Activated naive CD4-positive, alpha-beta T cell treated with anti-CD3 and anti-CD28 coated beads for 36 hours (primary cell): ENCODE measurements around the gene TMEM140. TPM values are rescaled to one million over a fixed set of nuclear protein-coding genes. Genes with fewer than 3 reads are reported as not detected.
"Not testable (repeated sequence)": the region's sequence is repeated elsewhere in the genome, so short reads cannot be mapped to it uniquely, and the experiment has no call there.

Experiments
- CTCF ChIA-PET: fragments of 350-600 bp; sonication (Branson Sonifier 250); formaldehyde crosslinking; loops from one replicate; lab custom pipeline; 2021; ENCODE audit warnings: antibody characterized with exemption; lab: Charles Lee
- DNase-seq: peaks from one replicate; pipeline ENCODE4 v3.0.0-alpha.2; 2020
- H3K27ac Mint-ChIP-seq: one replicate; pipeline ENCODE4 v1.8.0; 2021; ENCODE audit warnings: mild to moderate bottlenecking, mixed read lengths
- H3K27me3 Mint-ChIP-seq: one replicate; pipeline ENCODE4 v1.8.0; 2021; ENCODE audit warnings: low read depth, mixed read lengths
- H3K36me3 Mint-ChIP-seq: one replicate; pipeline ENCODE4 v1.8.0; 2021; ENCODE audit warnings: low read depth, mixed read lengths
- H3K4me1 Mint-ChIP-seq: one replicate; pipeline ENCODE4 v1.8.0; 2021; ENCODE audit warnings: low read depth, mixed read lengths
- H3K4me3 Mint-ChIP-seq: one replicate; pipeline ENCODE4 v1.8.0; 2021; ENCODE audit warnings: mild to moderate bottlenecking, moderate library complexity, mixed read lengths
- H3K9me3 Mint-ChIP-seq: one replicate; pipeline ENCODE4 v1.8.0; 2021; ENCODE audit warnings: mixed read lengths
- intact Hi-C: fragments of 100-400 bp; cut with micrococcal nuclease; formaldehyde crosslinking; loops from one replicate; pipeline ENCODE4 v1.15.1; 2023
- total RNA-seq, 2 experiments: library from RNA; stranded (reverse); gene quantifications; one replicate each; pipeline ENCODE4 v1.2.3, GENCODE V29; 2021

TMEM140 gene
- total RNA-seq, result 1 to 10 TPM; 8.1 to 9.2 TPM

GRCh38 chr7:135147899-135148721 is at the start of gene TMEM140:
Gene TMEM140 (plus strand): TSS chr7:135148072. CDS start chr7:135164442, 16,370 bp downstream.
- peak; percentile 72 for DNase-seq
- Mint-ChIP-seq H3K4me1 (peaks cover 49% of the 10 kb centered on the region), H3K4me3 (peak within 1 kb of the TSS; percentile 81), H3K36me3 (peaks cover 23% of the 10 kb centered on the region), H3K27me3 (no peaks in the 10 kb centered on the region), H3K27ac (peak within 1 kb of the TSS; percentile 91), H3K9me3 (peaks cover 4% of the 10 kb centered on the region)
- intact Hi-C loops, result loop anchor here (1.0 to 5.0 kb wide), 15 partner anchors 12 to 884 kb away; partner anchors contain the start of genes AGBL3, AKR1B1, BPGM and CNOT4
- CTCF ChIA-PET, result interaction anchor here (0.6 to 9.8 kb wide), 4 partner anchors 11 to 500 kb away, joined by 4 to 61 read pairs (median 14); partner anchors contain the start of gene CYREN

GRCh38 chr7:135098391-135098790 is 49.5 kb upstream of the TMEM140 start:
- no peaks in the 10 kb centered on the region for H3K27me3 Mint-ChIP-seq
- no peak for DNase-seq
- H3K9me3 Mint-ChIP-seq, result no peaks in the 10 kb centered on the region
- peaks cover 4% of the 10 kb centered on the region for H3K36me3 Mint-ChIP-seq
- no peak overlapping the region for H3K4me3 Mint-ChIP-seq
- CTCF ChIA-PET, result no interaction called here
- H3K4me1 Mint-ChIP-seq, result no peaks in the 10 kb centered on the region
- intact Hi-C loops, result no loop called here
- no peak overlapping the region for H3K27ac Mint-ChIP-seq

GRCh38 chr7:135100856-135101255 is 47.0 kb upstream of the TMEM140 start:
- Mint-ChIP-seq H3K27me3 (no peaks in the 10 kb centered on the region), H3K4me3 (no peak overlapping the region), H3K36me3 (peaks cover 2% of the 10 kb centered on the region), H3K9me3 (peaks cover 3% of the 10 kb centered on the region), H3K4me1 (no peaks in the 10 kb centered on the region), H3K27ac (no peak overlapping the region)
- intact Hi-C loops, result no loop called here
- CTCF ChIA-PET, result no interaction called here
- no peak for DNase-seq

GRCh38 chr7:135102372-135102771 is 45.5 kb upstream of the TMEM140 start:
- Mint-ChIP-seq H3K36me3 (peaks cover 2% of the 10 kb centered on the region), H3K27me3 (no peaks in the 10 kb centered on the region), H3K4me1 (no peaks in the 10 kb centered on the region), H3K27ac (no peak overlapping the region), H3K9me3 (peaks cover 3% of the 10 kb centered on the region), H3K4me3 (no peak overlapping the region)
- CTCF ChIA-PET, result no interaction called here
- DNase-seq, result no peak
- intact Hi-C loops, result no loop called here

GRCh38 chr7:135109562-135109961 is 38.3 kb upstream of the TMEM140 start:
- H3K4me1 Mint-ChIP-seq, result no peaks in the 10 kb centered on the region
- H3K9me3 Mint-ChIP-seq, result no peaks in the 10 kb centered on the region
- intact Hi-C loops, result no loop called here
- no peak for DNase-seq
- H3K27me3 Mint-ChIP-seq, result no peaks in the 10 kb centered on the region
- H3K36me3 Mint-ChIP-seq, result peaks cover 5% of the 10 kb centered on the region
- CTCF ChIA-PET, result interaction anchor here (0.6 kb wide), 1 partner anchor 46 kb away, joined by 4 read pairs; no protein-coding TSS in a partner anchor
- no peak overlapping the region for H3K27ac Mint-ChIP-seq
- no peak overlapping the region for H3K4me3 Mint-ChIP-seq

GRCh38 chr7:135109976-135110375 is 37.9 kb upstream of the TMEM140 start:
- no peaks in the 10 kb centered on the region for H3K27me3 Mint-ChIP-seq
- no peak for DNase-seq
- no peaks in the 10 kb centered on the region for H3K9me3 Mint-ChIP-seq
- intact Hi-C loops, result no loop called here
- no peaks in the 10 kb centered on the region for H3K4me1 Mint-ChIP-seq
- CTCF ChIA-PET, result interaction anchor here (0.6 kb wide), 1 partner anchor 46 kb away, joined by 4 read pairs; no protein-coding TSS in a partner anchor
- peaks cover 5% of the 10 kb centered on the region for H3K36me3 Mint-ChIP-seq
- H3K4me3 Mint-ChIP-seq, result no peak overlapping the region
- H3K27ac Mint-ChIP-seq, result no peak overlapping the region

- H3K27ac Mint-ChIP-seq, result no peak overlapping the region
- H3K4me1 Mint-ChIP-seq, result no peaks in the 10 kb centered on the region
- H3K36me3 Mint-ChIP-seq, result peaks cover 5% of the 10 kb centered on the region
- DNase-seq, result no peak
- H3K9me3 Mint-ChIP-seq, result no peaks in the 10 kb centered on the region
- no peak overlapping the region for H3K4me3 Mint-ChIP-seq
- CTCF ChIA-PET, result no interaction called here
- intact Hi-C loops, result no loop called here
- no peaks in the 10 kb centered on the region for H3K27me3 Mint-ChIP-seq
Observed at GRCh38 chr7:135111379-135111778, 36.5 kb upstream of the TMEM140 start.

- Mint-ChIP-seq H3K27me3 (no peaks in the 10 kb centered on the region), H3K36me3 (peaks cover 9% of the 10 kb centered on the region), H3K4me1 (no peaks in the 10 kb centered on the region), H3K9me3 (peaks cover 2% of the 10 kb centered on the region), H3K27ac (no peak overlapping the region), H3K4me3 (no peak overlapping the region)
- DNase-seq, result no peak
- CTCF ChIA-PET, result no interaction called here
- intact Hi-C loops, result no loop called here
Observed at GRCh38 chr7:135114622-135115021, 33.2 kb upstream of the TMEM140 start.

GRCh38 chr7:135117096-135117495 is 30.8 kb upstream of the TMEM140 start:
- intact Hi-C loops, result no loop called here
- H3K36me3 Mint-ChIP-seq, result peaks cover 18% of the 10 kb centered on the region
- H3K9me3 Mint-ChIP-seq, result peaks cover 6% of the 10 kb centered on the region
- no peak overlapping the region for H3K27ac Mint-ChIP-seq
- CTCF ChIA-PET, result no interaction called here
- H3K4me3 Mint-ChIP-seq, result no peak overlapping the region
- no peak for DNase-seq
- H3K27me3 Mint-ChIP-seq, result no peaks in the 10 kb centered on the region
- no peaks in the 10 kb centered on the region for H3K4me1 Mint-ChIP-seq

GRCh38 chr7:135121868-135122267 is 26.0 kb upstream of the TMEM140 start:
- H3K27me3 Mint-ChIP-seq, result no peaks in the 10 kb centered on the region
- CTCF ChIA-PET, result no interaction called here
- H3K36me3 Mint-ChIP-seq, result peaks cover 26% of the 10 kb centered on the region
- H3K4me1 Mint-ChIP-seq, result no peaks in the 10 kb centered on the region
- peaks cover 17% of the 10 kb centered on the region for H3K9me3 Mint-ChIP-seq
- no peak for DNase-seq
- no peak overlapping the region for H3K4me3 Mint-ChIP-seq
- H3K27ac Mint-ChIP-seq, result no peak overlapping the region
- intact Hi-C loops, result no loop called here

GRCh38 chr7:135124631-135125030 is 23.2 kb upstream of the TMEM140 start:
- Mint-ChIP-seq H3K36me3 (peaks cover 17% of the 10 kb centered on the region), H3K9me3 (peaks cover 14% of the 10 kb centered on the region)
- CTCF ChIA-PET, result interaction anchor here (0.6 to 0.7 kb wide), 2 partner anchors 10 to 17 kb away, joined by 3 to 5 read pairs; no protein-coding TSS in a partner anchor
- H3K27ac Mint-ChIP-seq, H3K4me3 Mint-ChIP-seq, intact Hi-C loops, DNase-seq, H3K27me3 Mint-ChIP-seq, H3K4me1 Mint-ChIP-seq: not testable (repeated sequence)

- Mint-ChIP-seq H3K9me3 (peaks cover 9% of the 10 kb centered on the region), H3K4me1 (no peaks in the 10 kb centered on the region), H3K27me3 (no peaks in the 10 kb centered on the region), H3K27ac (no peak overlapping the region), H3K36me3 (peaks cover 6% of the 10 kb centered on the region), H3K4me3 (no peak overlapping the region)
- intact Hi-C loops, result no loop called here
- no peak for DNase-seq
- CTCF ChIA-PET, result no interaction called here
Observed at GRCh38 chr7:135128931-135129330, 18.9 kb upstream of the TMEM140 start.

- Mint-ChIP-seq H3K4me1 (no peaks in the 10 kb centered on the region), H3K27ac (no peak overlapping the region), H3K27me3 (no peaks in the 10 kb centered on the region), H3K36me3 (peaks cover 4% of the 10 kb centered on the region), H3K9me3 (peaks cover 5% of the 10 kb centered on the region), H3K4me3 (no peak overlapping the region)
- CTCF ChIA-PET, result no interaction called here
- no peak for DNase-seq
- intact Hi-C loops, result no loop called here
Observed at GRCh38 chr7:135129579-135129978, 18.3 kb upstream of the TMEM140 start.
